Gastroesophageal sphincter (tissue), 3 donors: ENCODE data around the gene PUSL1.

ENCODE experiments used
- CTCF ChIP-seq, 4 experiments: fragments of 200-600 bp in 2 of 4; fragments of 450-650 bp in 2 of 4; sonication (generic) in 1 of 4; IDR thresholded peaks; one replicate each; pipeline ENCODE4 v1.5.1; 2017 to 2019; ENCODE audit warnings: antibody characterized with exemption in 4 of 4, mild to moderate bottlenecking in 2 of 4, moderate library complexity in 2 of 4
- EP300 ChIP-seq: sonication (generic); formaldehyde crosslinking; IDR thresholded peaks from one replicate; pipeline ENCODE4 v1.6.1; 2017; ENCODE audit warnings: antibody characterized with exemption, mild to moderate bottlenecking

- TF ChIP-seq CTCF (IDR thresholded peaks at IDR 0.05) (no peak), EP300 (no peak)
Observed at GRCh38 chr1:1360506-1361169, 52.2 kb downstream of the PUSL1 start.
